22Rv1 (cell line): Measurements from ENCODE around the gene ANXA2.

Experiments used
- CTCF ChIP-seq: fragments of 450-650 bp; IDR thresholded peaks from 2 replicates; pipeline ENCODE4 v1.5.1; 2017; ENCODE audit warnings: mild to moderate bottlenecking
- ZFX ChIP-seq: fragments of 450-650 bp; IDR thresholded peaks from 2 replicates; pipeline ENCODE4 v1.6.1; 2017; ENCODE audit warnings: antibody characterized with exemption, borderline replicate concordance

DNA sequence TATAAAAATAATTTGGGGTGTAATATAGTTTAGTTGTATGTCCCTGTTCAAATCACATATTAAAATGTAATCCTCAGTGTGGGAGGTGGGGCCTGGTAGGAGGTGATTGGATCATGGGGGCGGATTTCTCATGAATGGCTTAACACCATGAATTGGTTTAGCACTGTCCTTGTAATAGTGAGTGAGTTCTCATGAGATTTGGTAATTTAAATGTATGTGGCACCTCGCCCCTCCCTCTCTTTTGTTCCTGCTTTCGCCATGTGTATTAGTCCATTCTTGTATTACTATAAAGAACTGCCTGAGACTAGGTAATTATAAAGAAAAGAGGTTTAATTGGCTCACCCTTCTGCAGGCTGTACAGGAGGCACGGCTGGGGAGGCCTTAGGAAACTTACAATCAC lies 83.9 kb downstream of the ANXA2 start:
- TF ChIP-seq CTCF (no peak), ZFX (no peak)
